GM08714 (cell line): ENCODE data around the gene OBI1.

Experiments
- H3K4me3 ChIP-seq: fragments of 200-500 bp; sonication (Bioruptor generic); 2 replicates; pipeline ENCODE4 v1.5.1; 2014; ENCODE audit warnings: mild to moderate bottlenecking, low read length, inconsistent platforms
- ZNF274 ChIP-seq: IDR thresholded peaks from 2 replicates; pipeline ENCODE4 v1.6.1; 2012; ENCODE audit warnings: mild to moderate bottlenecking, low read depth, low read length

OBI1 gene

DNA sequence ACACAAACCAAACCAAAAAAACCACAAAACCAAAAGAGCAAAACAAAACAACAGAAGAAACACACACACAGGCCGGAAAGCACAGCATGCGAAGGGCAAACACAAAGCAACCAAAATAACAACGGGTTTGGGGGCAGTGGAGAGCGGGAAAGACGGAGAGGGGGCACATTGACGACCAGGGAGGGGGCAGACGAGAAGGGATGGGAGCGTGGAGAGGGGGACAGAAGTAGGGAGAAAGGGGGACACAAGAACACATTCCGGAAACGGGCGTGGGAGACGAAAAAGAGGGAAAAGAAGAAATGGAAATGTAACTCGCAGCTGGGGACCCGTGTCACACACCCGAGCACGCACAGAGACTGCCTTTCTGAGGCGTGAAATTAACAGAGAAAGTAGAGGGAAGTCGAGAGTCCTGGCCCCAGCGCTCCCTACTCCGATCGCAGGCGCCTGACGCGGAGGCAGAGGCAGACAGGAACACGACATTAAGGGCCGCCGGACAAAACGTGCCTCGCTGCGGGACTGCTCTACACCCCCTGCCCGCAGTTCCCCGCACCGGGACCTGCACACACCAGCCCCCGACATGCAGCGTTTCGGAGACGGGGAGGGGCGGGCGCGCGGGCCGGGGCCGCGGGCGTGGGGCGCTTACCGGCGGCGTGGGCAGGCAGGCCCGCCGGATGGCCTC lies 56.3 kb downstream of the OBI1 start:
- no peak for TF ChIP-seq ZNF274
- H3K4me3 ChIP-seq = peak overlapping the region; percentile 59; the same call in 1 of the 2 replicates

DNA sequence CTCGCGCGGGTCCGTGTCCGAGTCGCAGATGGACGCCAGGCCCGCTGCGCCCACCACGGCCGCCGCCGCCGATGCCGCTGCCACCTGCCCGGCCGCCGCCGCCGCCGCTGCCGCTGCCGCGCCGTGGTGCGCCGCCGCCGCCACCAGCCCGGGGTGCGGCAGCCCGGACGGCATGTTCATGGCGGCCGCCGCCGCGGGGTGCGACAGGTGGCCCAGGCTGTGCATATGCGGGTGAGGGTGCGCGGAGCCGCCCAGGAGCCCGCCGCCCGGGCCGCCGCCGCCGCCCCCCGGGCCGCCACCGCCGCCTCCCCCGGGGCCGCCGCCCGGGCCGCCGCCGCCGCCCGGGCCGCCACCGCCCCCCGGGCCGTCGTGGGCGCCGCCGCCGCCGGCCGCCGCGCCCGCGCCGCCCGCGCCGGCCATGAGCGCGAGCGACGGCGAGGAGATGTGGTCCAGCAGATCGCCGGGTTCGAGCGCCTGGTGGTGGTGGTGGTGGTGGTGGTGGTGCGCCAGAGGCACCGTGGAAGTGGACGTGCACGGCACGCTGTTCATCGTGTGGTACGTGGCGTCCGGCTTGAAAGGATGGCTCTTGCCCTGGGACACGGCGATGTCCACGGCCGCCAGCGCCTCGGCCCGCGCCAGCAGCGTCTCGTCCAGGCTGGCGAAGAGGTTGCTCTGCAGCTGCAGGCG lies 56.9 kb downstream of the OBI1 start:
- H3K4me3 ChIP-seq = peak overlapping the region; percentile 59; the same call in 1 of the 2 replicates

DNA sequence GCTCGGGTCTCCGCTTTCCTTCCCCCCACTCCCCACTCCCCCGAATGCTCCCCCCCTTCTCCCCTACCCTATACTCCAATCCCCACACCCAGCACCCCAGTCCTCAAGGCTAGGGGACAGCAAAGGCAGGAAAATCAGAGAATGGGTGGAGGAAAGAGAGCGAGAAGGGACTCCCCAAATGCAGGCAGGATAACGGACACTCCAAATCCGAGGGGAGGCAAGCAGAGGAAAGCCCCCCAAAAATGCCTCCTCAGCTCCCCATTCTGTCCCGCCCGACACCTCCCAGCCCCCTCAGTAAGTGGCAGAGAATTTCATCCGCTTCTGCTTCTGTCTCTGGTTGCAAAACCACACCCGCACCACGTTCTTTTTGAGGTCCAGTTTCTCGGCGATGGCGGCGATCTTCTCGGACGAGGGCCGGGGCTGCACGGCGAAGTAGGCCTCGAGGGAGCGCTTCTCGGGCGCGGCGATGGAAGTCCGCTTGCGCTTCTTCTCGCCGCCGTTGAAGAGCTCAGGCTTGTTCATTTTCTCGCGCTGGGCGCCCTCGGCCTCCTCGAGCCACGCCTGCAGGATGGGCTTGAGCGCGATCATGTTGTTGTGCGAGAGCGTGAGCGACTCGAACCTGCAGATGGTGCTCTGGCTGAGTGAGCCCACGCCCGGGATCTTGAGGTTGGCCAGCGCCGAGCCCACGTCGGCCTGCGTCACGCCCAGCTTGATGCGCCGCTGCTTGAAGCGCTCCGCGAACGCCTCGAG lies 57.7 kb downstream of the OBI1 start:
- TF ChIP-seq ZNF274 = no peak
- no peak overlapping the region; the same call in 1 of the 2 replicates for H3K4me3 ChIP-seq

More for the DNA sequence above, 56.9 kb downstream of the OBI1 start:
- no peak for TF ChIP-seq ZNF274

DNA sequence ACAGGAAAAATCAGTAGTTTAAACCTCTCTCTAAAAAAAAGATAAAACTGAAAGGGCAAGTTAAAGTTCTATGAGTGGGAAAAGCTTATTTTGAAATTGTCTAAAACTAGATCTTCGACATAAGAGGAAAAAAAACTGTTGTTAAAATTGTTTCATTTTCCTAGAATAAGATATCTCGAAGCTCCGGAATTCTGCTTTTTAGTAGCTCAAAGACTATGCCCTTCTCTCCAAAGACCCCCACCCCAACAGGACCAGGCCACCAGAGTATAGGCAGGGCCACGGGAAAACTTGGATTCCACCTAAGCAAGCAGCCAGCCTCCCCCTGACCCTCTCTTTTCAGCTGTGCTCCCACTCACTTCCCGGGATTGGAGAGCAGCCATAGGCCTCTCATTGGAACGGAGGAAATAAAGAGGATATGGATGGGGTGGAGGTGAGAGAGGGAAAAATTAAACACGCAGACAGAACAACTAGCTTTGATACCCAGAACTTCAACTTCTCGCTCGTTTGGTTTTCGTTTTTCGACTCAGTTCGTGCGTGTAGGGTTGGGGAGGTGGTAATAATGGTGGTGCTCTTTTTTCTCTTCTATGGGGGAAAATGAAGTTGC lies 58.6 kb downstream of the OBI1 start:
- TF ChIP-seq ZNF274 = no peak

DNA sequence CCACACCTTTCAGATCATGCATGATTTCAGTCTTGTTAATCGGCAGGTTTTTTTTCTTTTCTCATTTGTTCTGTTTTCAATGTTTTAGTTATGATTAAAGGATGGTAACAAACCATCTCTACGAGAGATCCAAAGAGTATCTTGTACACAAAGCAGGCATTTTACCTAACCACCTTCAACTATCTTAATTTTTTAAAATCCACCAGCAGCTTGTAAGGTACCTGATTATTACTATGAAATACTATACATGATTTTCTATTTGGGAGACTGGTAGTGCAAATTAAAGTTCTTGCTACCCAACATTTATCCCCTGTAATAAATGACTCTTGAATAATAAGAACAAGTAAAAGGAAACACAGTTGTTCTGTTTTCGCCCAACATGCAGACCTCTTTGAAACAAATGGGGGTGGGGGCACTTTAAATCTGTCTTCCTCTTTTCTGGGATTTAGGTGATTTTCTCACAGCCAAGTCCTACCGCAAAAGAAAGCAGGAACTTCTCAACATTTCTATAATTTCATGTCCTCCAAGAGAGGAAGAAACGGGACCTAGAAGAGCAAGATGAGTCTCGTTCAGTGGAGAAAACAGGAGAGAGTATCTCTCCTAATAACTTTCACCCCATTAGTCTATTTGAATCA lies 59.2 kb downstream of the OBI1 start:
- TF ChIP-seq ZNF274 = no peak
- H3K4me3 ChIP-seq = no peak overlapping the region

More for the DNA sequence above, 58.6 kb downstream of the OBI1 start:
- H3K4me3 ChIP-seq = no peak overlapping the region

DNA sequence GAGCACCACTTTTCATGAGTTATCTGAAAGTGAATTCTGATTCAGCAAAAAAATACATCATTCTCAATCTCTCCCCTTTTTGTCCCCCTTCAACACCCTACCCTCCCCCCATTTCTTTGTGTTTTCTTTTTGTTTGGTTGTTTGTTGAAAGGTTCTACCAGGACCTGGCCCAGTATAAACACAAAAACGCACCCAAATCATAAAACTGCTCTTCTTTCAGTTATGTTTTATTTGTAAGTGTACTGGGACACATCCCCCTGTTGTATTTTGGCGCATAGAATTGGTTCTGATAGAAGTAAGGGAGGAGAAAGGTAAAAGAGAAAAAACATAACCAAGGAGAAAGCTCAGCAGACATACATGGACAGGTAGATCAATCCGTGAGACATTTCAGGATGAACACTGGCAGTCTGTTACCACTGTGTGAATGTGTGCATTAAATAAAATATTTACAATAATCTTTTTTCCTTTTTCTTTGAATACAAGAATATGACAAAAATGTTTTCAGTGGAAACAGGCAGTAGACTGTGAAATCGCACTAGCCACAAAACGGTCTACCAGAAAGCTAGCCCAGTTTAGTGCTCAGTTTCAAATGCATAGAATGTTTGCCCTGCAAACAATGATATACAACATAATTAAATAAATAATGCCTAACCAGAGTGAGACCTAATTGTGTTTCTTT lies 59.9 kb downstream of the OBI1 start:
- no peak overlapping the region for H3K4me3 ChIP-seq

DNA sequence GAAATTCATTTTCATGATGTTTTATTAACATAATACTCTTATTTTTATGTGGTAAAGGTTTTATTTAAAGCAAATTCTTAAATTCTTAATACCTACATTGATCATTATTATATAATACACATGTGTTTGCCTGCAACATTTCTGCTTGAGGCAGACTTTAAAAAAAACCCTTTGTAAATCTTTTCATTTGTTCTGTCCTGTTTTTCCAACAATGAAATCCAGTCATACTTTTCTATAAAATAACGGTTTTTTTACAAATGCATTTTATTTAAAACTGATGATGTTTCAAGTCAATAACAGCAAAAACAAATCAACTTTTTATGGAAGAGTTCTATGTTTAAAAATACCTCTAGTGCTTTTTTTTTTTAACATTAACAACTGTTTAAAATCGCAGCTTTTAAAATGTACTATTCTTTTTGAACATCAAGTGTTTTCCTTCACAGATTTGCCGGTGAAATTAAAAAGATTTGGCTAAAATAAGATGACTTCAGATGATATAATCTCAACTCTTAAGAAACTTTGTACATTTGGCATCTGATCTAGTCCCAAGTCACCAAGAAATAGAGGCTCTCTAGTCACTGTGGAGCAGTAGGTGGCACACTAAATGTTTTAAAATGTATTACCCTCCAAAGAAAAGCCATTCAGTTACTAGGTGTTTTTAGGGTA lies 60.7 kb downstream of the OBI1 start:
- no peak overlapping the region for H3K4me3 ChIP-seq
- TF ChIP-seq ZNF274 = no peak

More for the DNA sequence above, 59.9 kb downstream of the OBI1 start:
- no peak for TF ChIP-seq ZNF274

DNA sequence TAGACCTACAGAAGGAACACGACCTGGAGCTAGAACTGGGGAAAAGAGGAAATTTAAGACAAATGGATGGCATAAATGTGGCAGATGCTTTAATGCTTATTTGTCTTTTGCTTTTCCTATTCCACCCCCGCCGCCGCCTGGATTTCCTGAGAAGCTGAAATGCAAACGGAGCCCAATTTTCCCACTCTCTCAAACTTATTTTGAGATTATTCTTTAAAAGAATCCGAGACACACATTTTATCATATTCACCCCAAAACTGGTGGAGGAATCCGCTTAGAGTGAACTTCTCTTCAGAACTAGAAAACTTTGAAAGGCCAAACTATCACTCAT lies 61.4 kb downstream of the OBI1 start:
- H3K4me3 ChIP-seq = no peak overlapping the region
- no peak for TF ChIP-seq ZNF274

DNA sequence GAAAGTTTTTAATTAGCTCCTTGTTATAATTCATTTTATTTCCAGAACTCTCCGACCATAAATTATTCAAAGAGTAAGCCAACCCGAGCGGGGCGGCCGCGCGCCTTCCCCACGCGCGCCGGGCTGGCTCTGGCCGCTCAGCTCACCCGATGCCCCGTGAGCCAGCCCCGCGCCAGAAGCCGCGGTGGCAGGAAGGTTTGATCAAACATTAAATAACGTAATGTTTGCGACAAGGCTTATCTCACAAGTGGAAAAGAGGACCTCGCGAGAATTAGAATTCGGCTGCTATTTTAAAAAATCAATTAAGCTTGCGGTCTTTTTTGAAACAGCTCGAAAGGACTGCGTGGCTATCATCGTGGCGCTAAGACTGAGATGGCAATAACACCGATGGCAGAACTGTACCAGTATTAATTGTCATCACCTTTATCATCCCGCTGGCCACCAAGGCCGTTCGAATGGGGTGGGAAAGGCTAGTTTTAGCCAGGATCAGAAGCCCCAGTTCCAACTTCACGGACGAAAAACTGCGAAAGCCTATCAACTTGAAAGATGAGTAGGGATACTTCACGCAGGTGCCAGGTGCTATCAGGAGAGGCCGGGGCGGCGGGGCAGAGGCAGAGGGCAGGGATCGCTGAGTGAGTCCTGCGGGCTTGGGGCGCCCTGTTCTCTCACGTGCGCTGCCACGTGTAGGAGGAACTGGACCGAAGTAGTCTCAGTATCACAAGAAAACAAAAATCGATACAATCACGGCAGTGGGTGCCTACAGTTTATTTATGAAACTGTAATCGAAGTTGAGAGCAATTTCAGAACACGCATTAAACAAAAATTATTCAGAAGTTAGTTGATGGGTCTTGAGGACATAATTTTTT lies 62.0 kb downstream of the OBI1 start:
- no peak overlapping the region; the same call in 1 of the 2 replicates for H3K4me3 ChIP-seq

DNA sequence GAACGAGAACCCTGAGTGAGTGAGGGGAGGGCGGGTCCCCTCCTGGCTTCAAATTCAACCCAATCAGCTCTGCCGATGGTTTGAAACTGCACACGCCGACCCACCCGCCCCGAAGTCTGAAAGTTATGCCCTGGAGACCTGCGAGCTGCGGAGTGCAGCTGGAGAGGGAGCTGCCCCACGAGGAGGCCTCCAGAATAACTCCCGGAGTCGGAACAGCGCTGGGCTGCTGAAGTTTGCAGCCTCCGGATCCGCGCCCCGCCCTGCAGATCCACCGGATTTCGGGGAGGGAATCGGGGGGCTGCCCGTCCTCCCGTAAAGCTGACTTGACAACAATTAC lies 62.6 kb downstream of the OBI1 start:
- no peak for TF ChIP-seq ZNF274
- no peak overlapping the region; the same call in 1 of the 2 replicates for H3K4me3 ChIP-seq

More for the DNA sequence above, 62.0 kb downstream of the OBI1 start:
- TF ChIP-seq ZNF274 = no peak

DNA sequence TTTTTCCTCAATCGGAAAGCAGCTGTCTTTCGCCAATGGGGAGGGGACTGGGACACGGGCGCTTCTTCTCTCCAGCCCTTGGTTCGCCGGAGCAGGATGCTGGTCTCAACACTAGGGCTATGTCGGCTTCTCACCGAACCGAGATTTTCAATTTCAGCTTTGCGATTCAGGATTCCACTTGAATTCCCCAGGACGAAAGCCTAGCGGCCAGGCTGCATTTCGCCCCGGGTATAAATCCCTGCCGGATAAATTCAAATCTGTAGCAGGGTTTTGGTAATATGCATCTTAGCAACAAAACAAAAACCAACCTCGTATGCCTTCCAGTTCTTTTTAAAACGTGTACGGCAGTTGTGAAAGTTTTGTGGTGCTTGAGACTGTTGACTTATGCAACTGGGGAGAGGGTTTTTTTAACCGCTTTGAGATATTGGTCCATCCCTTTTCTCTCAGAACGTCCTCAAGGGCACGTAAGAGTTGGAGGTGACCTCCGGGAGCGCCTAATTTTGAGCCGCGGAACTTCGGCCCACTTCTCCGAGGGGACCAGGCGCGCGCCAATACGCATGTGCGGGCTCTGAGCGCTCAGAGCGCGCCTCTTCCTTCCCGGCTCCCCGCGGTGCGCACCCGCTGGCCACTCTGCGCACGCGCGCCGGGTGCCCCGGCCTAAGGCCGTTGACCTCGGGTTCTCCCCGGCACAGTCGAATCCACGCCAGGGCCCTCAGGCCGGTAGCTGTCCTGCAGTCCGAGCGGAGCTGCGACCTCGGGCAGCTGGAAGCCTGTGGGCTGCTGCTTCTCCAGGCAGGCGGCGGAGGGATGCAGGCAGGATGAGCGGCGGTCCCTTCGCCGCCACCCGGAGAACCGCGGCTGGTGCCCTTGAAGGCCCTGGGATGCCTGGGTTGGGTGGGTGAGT lies 63.2 kb downstream of the OBI1 start:
- H3K4me3 ChIP-seq = peak overlapping the region; percentile 6; the same call in 1 of the 2 replicates
- TF ChIP-seq ZNF274 = no peak
